HG03025 (cell line): ENCODE results near the gene ZNF888.
"Not testable (repeated sequence)": the region's sequence is repeated elsewhere in the genome, so short reads cannot be mapped to it uniquely, and the experiment has no call there.

Source experiments
- ATAC-seq: cut with Tn5 transposase; IDR thresholded peaks from one replicate; pipeline ENCODE4 v1.9.1; 2021; ENCODE audit warnings: mild to moderate bottlenecking, moderate library complexity; ENCODE audit not compliant: unreplicated experiment, low FRiP score

Gene ZNF888

GRCh38 chr19:52942386-52943133, 19.3 kb upstream of the ZNF888 start:
- peak; percentile 86 for ATAC-seq

- peak; percentile 27 for ATAC-seq
Measured at GRCh38 chr19:52941941-52942385, 18.7 kb upstream of the ZNF888 start.

GRCh38 chr19:52941523-52941922, 18.3 kb upstream of the ZNF888 start:
- ATAC-seq: not testable (repeated sequence)

- not testable (repeated sequence) for ATAC-seq
Measured at GRCh38 chr19:52940905-52941304, 17.7 kb upstream of the ZNF888 start.

- no peak for ATAC-seq
Measured at GRCh38 chr19:52938761-52939160, 15.5 kb upstream of the ZNF888 start.

GRCh38 chr19:52936954-52937325, 13.7 kb upstream of the ZNF888 start:
- ATAC-seq: no peak

- ATAC-seq: no peak
Measured at GRCh38 chr19:52936151-52936953, 13.1 kb upstream of the ZNF888 start.

- no peak for ATAC-seq
Measured at GRCh38 chr19:52935434-52935833, 12.2 kb upstream of the ZNF888 start.

- ATAC-seq: not testable (repeated sequence)
Measured at GRCh38 chr19:52924641-52925040, 1.4 kb upstream of the ZNF888 start.

- no peak for ATAC-seq
Measured at GRCh38 chr19:52923778-52924593, 758 bp upstream of the ZNF888 start.

GRCh38 chr19:52917531-52917930, 5.7 kb downstream of the ZNF888 start:
- ATAC-seq: no peak

GRCh38 chr19:52910648-52911047, 12.6 kb downstream of the ZNF888 start:
- no peak for ATAC-seq

GRCh38 chr19:52904052-52904780, 19.0 kb downstream of the ZNF888 start:
- ATAC-seq: not testable (repeated sequence)

- no peak for ATAC-seq
Measured at GRCh38 chr19:52901842-52902241, 21.4 kb downstream of the ZNF888 start.

- not testable (repeated sequence) for ATAC-seq
Measured at GRCh38 chr19:52898596-52898995, 24.6 kb downstream of the ZNF888 start.

- ATAC-seq: no peak
Measured at GRCh38 chr19:52898101-52898500, 25.1 kb downstream of the ZNF888 start.

GRCh38 chr19:52897138-52897935, 25.9 kb downstream of the ZNF888 start, which contains the start of gene ZNF320:
Gene ZNF320 (minus strand): TSS chr19:52897635. CDS start chr19:52890255, 7,380 bp downstream.
- peak; percentile 94 for ATAC-seq

GRCh38 chr19:52896431-52897137, 26.6 kb downstream of the ZNF888 start:
- ATAC-seq: no peak

GRCh38 chr19:52891336-52891735, 31.9 kb downstream of the ZNF888 start:
- ATAC-seq: no peak
